GM12873 (cell line): ENCODE data around the gene COX4I2.

Source experiments
- TF ChIP-seq, protein P1 (sequence below): IDR thresholded peaks from 2 replicates; pipeline ENCODE4 v1.5.1; 2012; ENCODE audit warnings: low read depth, mild to moderate bottlenecking, moderate library complexity, low read length, control low read depth; ENCODE audit not compliant: insufficient read depth; ENCODE audit errors: missing control alignments

COX4I2 gene

GRCh38 chr20:31674895-31675827 lies 37.4 kb downstream of the COX4I2 start:
- TF ChIP-seq, protein P1, sequence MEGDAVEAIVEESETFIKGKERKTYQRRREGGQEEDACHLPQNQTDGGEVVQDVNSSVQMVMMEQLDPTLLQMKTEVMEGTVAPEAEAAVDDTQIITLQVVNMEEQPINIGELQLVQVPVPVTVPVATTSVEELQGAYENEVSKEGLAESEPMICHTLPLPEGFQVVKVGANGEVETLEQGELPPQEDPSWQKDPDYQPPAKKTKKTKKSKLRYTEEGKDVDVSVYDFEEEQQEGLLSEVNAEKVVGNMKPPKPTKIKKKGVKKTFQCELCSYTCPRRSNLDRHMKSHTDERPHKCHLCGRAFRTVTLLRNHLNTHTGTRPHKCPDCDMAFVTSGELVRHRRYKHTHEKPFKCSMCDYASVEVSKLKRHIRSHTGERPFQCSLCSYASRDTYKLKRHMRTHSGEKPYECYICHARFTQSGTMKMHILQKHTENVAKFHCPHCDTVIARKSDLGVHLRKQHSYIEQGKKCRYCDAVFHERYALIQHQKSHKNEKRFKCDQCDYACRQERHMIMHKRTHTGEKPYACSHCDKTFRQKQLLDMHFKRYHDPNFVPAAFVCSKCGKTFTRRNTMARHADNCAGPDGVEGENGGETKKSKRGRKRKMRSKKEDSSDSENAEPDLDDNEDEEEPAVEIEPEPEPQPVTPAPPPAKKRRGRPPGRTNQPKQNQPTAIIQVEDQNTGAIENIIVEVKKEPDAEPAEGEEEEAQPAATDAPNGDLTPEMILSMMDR = no peak

DNA sequence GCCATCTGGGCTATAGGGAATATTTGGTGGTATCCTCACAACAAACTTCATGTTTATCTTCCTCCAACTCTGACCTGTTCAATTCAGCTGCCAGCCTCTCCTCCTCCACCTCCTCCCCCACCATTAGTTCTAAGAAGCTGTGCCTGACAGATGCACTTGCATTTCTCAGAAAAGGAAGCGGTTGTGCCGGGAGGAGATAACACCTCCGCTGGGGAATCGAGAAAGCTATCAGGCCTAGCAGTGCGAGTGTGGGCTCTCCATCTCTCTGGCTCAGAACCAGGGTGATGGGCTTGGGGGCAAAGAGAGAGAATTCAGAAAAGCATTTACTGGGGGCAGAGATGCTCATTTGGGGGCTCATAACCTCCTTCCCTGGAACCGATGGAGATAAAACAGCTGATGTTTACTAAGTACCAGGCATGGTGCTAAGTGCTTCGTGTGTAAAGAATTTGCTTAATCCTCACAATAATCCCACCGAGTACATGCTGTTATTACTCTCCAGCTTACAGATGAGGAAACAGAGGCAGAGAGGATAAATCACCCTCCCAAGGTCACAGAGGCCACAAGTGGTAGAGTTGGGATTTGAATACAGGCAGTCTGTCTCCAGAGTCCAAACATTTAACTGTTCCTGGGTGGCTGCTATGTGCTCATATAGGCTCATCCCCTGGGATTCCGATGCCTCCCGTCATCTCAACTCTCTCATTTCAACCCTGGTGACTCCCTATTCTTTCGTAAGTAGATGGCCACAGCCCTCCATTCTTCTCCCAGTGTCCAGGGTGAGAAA lies 38.3 kb downstream of the COX4I2 start:
- TF ChIP-seq, protein P1 = no peak

GRCh38 chr20:31676609-31676989 lies 38.9 kb downstream of the COX4I2 start:
- TF ChIP-seq, protein P1 = no peak

GRCh38 chr20:31677553-31678260 lies 40.0 kb downstream of the COX4I2 start:
- TF ChIP-seq, protein P1 = no peak

GRCh38 chr20:31678389-31679356 lies 41.0 kb downstream of the COX4I2 start:
- TF ChIP-seq, protein P1 = no peak

DNA sequence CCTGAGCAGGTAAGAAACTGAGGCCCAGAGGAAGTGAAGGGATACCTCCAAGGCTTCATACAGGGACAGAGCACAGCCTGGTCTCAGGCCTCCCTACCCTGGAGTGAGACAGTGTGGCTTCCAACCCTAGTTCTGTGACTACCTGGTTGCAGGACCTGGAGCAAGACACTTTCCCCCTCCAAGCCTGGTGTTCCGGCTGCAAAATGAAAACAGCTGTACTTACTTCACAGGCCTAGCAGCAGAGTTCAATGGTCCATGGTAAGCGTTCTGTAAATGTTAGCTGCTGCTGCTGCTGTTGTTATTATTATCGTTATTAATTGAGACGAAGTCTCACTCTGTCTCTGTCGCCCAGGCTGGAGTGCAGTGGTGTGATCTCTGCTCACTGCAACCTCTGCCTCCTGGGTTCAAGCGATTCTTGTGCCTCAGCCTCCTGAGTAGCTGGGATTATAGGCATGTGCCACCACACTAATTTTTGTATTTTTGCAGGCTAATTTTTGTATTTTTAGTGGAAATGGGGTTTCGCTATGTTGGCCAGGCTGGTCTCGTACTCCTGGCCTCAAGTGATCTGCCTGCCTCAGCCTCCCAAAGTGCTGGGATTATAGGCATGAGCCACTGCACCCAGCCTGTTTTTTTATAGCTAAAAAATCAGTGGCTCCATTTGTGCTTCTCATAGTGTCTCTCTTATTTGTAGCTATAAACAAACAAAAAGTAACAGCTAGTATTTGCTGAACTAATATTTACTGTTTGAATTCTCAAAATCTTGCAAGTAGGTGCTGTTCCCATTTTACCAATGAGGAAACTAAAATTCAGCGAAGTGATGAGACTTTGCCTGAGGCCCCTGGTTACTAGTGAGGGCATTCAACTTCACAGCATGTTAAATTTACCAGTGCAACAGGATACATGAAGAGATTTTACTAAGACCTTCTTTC lies 41.9 kb downstream of the COX4I2 start:
- TF ChIP-seq, protein P1 = no peak
